ENCODE results near the gene COL4A1.

COL4A1 gene

GRCh38 chr13:110271313-110271712 lies 35.6 kb downstream of the COL4A1 start:
- DNase-seq: no peak

GRCh38 chr13:110270507-110270906 lies 36.5 kb downstream of the COL4A1 start:
- DNase-seq: no peak

DNA sequence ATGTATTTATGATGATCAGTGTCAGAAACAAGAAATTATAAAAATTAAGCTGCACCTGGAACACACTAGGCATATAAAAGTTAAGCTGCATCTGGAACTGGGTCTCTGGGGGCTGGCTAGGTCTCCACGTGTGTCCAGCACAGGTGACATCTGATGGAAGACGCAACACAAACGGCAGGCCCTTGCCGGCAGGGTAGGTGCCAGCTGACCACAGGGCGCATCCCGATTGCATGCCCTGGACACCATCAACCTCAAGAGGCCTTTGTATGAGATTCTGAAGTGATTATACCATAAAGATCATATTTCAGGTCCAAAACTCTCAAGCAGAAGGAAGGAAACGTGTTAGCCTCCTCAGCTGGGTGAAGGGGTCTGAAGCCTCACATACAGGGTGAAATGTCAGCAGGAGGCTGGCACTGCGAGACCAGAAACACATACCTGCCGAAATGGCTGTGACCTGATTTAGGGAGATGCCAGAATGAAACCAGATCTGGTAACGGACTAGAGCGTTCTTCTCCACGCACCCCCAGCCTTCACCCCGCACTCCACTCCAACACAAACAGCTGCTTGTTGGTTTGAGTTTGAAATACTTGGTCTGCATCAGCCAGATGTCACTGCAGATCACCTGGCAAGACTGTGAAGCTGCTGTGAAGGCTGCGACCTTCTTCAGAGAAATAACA lies 37.3 kb downstream of the COL4A1 start:
- no peak for DNase-seq

- DNase-seq: no peak
Measured at GRCh38 chr13:110268576-110269185, 38.3 kb downstream of the COL4A1 start.

- no peak for DNase-seq
Measured at GRCh38 chr13:110268061-110268460, 38.9 kb downstream of the COL4A1 start.

DNA sequence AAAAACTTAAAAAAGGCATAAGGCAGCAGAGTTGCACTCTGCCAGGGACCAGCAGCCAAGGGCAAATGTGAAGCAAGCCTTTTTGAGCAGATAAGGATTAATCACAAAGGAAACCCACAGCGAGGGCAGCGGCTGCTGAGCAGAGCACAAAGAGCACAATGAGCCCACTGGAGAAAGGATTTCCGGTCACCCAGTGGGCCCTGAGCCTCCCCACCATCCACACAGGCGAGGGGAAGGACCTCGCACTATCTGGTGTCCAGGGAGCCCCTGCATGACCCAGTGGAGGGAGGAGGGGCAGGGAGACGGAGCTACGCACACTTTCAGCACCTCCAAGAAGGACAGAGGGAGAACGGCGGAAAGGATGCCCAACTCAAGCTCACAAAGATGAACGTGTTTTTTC lies 40.0 kb downstream of the COL4A1 start:
- DNase-seq: no peak

DNA sequence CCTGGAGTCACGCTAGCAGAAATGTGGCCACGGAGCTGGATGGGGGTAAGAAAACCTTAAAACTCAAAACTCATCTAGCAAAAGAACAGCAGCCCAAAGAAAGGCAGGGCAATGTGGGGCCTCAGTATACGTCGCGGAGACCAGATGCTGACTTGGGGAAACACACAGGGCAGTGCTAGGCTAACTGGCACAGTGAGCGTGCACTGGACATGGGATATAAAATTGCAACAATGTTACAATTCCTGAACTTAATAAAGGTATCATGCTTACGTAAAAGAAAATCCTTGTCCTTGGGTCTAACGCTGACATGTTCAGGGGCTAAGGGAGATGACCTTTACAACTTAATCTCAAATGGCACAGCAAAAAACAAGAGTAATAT lies 40.5 kb downstream of the COL4A1 start:
- no peak for DNase-seq

DNA sequence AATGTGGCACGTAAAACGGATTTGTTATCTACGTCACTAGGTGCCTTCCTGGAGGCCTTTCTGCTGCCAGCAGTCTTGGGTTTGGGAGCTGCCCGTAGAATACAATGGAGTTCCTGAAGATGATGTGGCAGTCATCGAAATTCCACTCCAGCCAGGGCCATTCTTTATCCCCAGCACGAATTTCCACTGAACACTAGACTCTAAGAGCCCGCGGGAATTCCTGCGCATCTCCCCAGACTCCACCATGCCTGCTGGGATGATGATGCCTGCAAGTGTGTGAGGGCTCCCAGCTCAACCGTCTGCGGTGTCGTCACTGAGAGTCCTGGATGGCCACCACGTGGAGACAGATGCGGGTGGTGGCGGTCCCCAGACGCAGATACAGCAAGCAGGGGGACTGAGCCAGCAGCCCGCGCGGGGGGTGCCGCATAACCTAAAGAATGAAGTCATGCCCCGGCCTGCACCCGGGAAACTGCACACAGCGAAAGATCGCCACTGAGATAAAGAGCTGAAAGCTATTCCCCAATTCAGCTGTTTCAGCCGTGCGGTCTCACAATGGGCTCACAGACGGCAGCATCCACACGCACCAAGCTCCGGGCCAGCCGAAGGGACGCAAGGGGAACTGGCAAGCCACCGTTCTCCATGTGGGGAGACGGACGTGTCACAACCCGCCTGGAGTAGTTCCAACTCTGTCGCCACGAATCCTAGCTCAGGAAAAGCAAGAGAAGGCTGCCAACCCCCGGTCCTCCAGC lies 41.1 kb downstream of the COL4A1 start:
- no peak for DNase-seq

DNA sequence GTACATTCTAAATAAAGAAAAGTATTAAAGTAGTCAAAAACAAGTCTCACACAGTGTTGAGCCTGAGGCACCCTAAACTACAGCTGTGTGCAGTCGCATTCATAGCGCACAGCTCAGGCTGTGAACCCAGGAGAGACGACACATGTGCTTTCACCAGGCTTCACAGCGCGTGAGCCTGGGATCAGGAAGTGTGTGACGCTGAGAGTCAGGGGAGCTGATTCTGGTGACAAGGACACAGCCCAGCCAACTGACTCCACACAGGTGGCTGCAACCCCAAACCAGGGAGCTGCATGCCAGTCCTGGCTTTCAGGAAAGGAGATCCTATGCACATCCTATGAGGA lies 41.6 kb downstream of the COL4A1 start:
- no peak for DNase-seq

DNA sequence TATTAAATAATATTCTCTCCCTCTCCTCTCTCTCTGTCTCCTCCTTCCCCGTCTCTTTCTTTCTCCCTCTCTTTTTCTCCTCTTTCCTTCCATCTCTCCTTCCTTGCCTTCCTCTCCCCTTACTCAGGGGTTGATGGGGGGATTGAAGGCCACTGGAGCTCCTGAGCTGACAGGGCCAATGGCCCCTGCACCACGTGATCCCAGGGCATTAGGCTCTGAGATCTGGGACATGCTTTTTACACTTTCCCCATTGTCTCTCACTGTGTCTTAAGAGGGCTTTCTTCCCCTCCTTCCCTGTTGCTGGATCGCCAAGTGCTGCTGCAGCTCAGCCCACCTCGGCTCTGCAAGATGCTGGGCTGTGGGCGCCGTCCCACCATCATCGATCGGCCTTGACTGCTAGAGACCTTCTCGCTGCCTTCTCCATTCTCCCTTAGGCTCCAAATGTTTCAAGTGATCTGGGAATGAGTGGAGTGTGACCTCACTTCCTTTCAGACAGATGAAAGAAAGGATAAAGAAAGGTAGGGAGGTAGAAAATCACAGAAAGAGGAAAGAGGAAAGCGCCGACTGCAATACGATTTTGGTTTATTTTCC lies 42.2 kb downstream of the COL4A1 start:
- DNase-seq: no peak

DNA sequence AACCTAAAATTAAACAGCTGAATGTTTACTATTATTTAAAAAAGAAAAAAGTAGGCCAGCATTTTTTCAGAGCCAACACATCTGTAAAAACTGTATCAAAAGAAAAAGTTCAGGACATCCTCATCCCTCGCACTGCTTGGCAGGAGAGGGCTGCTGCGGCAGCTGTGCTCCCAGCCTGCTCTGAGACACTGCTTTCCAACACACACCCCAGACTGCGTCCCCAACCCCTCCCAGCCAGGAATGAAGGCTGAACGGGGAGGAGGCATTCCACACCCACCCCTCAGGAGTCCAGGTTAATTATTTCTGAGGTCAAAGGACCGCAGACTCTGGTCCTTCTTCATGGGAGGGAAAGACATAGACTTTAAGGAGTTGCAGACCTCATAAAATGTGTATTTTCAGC lies 43.1 kb downstream of the COL4A1 start:
- DNase-seq: no peak

- DNase-seq: no peak
Measured at GRCh38 chr13:110263404-110263803, 43.6 kb downstream of the COL4A1 start.

DNA sequence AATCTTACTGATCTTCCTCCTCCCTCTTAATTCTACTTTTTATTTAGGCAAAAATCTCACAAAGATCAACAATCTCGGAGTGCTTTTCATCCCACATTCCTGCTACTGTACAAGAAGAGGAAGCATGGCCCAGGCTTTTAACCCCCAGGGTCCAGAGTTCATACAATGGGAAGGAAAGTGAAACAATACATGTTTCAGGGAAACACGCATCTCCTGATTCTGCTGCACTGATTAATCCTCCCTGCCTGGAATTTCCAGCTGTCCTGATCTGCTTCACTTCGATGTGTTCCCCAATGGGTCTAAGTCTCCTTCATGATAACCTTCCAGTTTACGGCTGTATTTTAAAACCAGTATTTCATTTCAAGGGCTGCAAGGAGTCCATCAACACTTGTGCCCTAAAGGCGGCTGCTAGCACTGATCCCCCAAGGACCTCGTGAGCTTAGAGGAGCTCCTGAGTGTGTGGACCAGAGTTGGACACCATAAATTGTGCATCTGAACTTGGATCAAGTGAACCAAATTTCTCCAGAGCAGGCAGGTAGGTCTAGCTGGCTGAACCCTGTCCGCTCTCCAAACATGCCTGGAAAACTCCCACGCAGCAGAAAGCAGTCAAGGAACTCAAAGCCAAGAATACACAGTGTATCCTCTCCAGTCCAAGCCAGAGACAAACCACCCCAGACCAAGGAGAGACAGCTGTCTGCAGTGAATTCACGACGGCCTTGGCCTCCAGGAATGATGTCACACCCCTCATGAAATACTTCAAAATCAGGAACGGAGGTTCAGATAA lies 44.3 kb downstream of the COL4A1 start:
- DNase-seq: no peak

DNA sequence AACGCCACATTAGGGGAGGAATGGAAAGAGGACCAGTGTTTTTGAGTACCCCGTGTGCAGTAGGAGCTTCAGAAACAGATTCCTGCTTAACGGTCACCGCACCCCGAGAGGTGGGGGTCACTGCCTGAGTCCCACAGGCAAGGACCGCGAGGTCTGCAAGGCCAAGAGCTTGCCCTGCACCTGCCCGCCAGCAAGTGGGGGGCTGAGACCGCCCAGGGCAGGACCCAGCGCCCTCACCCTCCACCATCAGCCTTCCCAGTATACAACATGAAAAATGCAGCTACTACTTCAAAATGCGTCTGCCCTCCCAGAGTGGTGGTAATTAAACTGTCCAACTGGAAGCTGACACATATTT lies 44.9 kb downstream of the COL4A1 start:
- no peak for DNase-seq

DNA sequence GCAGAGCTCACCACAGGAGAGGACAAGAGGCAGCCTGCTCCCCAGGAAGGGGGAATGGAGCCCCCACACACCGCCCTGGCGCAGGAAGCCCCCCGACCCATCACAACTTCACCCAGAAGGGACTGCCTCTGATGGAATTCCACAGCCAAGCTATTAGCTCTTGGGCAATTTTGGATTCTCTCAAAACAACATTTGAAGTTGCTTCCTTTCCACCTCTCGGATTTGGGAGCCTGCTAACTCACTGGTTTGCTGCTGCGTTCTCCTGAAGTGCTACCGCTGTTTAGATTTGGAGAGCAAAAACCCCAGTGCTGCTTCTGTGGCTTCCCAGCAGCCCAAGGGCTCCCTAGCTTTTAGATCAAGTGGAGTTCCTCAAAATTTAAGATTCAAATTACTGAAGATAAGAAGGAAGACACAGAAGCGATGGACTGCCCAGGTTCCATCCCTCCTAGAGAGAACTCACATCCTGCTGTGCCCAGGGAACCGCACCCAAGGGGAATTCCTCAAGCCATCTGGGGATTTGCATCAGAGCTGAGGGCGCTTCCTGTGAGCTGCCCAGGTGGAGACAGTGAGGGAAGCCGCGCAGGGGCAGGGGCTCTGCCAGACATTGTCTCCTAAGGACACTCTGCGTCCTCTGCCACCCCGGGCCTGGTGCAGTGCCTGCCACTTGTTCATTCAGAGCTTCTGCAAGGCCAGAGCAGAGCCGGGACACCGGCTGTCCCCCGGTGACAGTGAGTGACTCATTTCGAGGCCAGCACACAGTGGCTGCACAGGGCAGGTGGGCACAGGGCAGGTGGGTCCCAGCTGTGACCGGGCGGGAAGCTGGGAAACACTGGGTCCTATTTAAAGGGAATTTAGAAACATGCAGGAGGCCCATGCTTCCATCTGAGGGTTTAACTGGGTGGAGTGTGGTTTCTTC lies 45.5 kb downstream of the COL4A1 start:
- DNase-seq: no peak

DNA sequence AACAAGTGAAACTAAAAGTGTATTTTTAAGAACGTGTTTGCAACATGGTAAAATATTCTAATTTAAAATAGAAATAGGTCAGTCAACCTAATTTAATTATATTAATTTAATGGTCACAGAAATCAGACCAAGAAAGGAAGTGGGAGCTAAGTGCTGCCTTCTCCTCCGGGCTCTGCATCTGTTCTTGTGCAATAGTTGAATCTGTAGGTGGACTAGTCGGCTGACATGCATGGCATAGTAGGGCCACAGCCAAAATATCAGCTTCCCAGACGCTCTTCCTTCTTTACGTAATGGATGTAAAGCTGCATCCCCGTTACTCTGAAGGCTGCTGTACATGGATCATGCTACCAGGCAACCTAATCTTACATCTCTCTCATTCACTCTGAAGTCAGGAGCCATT lies 47.3 kb downstream of the COL4A1 start:
- DNase-seq: no peak

GRCh38 chr13:110258876-110259631 lies 47.9 kb downstream of the COL4A1 start:
- DNase-seq: no peak

DNA sequence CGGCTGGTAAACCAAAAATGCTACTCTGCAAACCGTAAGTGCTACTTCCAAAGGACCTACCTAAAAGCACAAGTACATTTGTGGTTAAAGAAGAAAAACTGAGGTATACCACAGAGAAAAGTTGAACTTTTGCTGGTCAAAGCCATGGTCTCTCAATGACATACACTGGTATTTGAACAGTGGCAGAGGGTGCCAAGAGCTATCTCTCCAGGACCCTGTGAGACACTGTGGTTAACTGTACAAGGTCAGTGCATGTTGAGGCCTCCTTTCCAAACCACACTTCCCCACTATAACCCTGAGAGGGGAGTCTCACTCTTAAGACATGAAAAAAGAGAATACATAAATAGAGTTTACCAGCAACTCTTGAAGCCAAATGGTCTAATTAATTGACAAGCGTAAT lies 49.5 kb downstream of the COL4A1 start:
- no peak for DNase-seq

- DNase-seq: no peak
Measured at GRCh38 chr13:110256126-110256905, 50.6 kb downstream of the COL4A1 start.

- DNase-seq: no peak
Measured at GRCh38 chr13:110254751-110255553, 52.0 kb downstream of the COL4A1 start.

Data from 8988T (cell line).